Thyroid gland (tissue), 4 donors: ENCODE measurements around the gene NEXN. TPM values are rescaled to one million over a fixed set of nuclear protein-coding genes. Genes with fewer than 3 reads are reported as not detected.

Source experiments
- DNase-seq, 2 donors: peaks; one replicate each; pipeline ENCODE4 v3.0.0-alpha.2; 2019
- H3K27ac ChIP-seq, 3 donors: fragments of 200-600 bp; sonication (generic); 1 replicate in 2 of 3; 2 replicates in 1 of 3; pipeline ENCODE4 v1.5.1; 2016 to 2019; ENCODE audit warnings: mild to moderate bottlenecking in 1 of 3, moderate library complexity in 1 of 3
- H3K27me3 ChIP-seq: fragments of 200-600 bp; sonication (generic); one replicate; pipeline ENCODE4 v1.5.1; 2019
- H3K36me3 ChIP-seq, 2 donors: fragments of 200-600 bp; sonication (generic); one replicate each; pipeline ENCODE4 v1.5.1; 2016 to 2019
- H3K4me1 ChIP-seq, 2 donors: fragments of 200-600 bp; sonication (generic); one replicate each; pipeline ENCODE4 v1.5.1; 2017 to 2019
- H3K4me3 ChIP-seq, 3 donors: fragments of 200-600 bp; sonication (generic); replicated peaks in 1 of 3; 1 replicate in 2 of 3; 2 replicates in 1 of 3; pipeline ENCODE4 v1.5.1; 2016; ENCODE audit warnings: mild to moderate bottlenecking in 1 of 3
- H3K9me3 ChIP-seq: fragments of 200-600 bp; sonication (generic); one replicate; pipeline ENCODE4 v1.5.1; 2017
- CTCF ChIP-seq, 6 experiments: fragments of 200-600 bp in 3 of 6; fragments of 450-650 bp in 3 of 6; sonication (generic) in 3 of 6; IDR thresholded peaks; one replicate each; pipeline ENCODE4 v1.5.1; 2016 to 2019; ENCODE audit warnings: antibody characterized with exemption in 6 of 6, mild to moderate bottlenecking in 2 of 6, inconsistent platforms in 1 of 6, moderate library complexity in 1 of 6
- POLR2A ChIP-seq, 2 donors: fragments of 450-650 bp; IDR thresholded peaks; one replicate each; pipeline ENCODE4 v1.6.1; 2017; ENCODE audit warnings: antibody characterized with exemption in 2 of 2, mild to moderate bottlenecking in 2 of 2, moderate library complexity in 1 of 2
- WGBS, 2 donors: methylation state at CpG; one replicate each; pipeline ENCODE4 v1.1.5; 2017; 5-methylcytosine and 5-hydroxymethylcytosine counted together
- intact Hi-C: fragments of 100-400 bp; cut with DNase I; formaldehyde crosslinking; loops from one replicate; pipeline ENCODE4 v1.15.1; 2023
- total RNA-seq, 4 donors: library from RNA; depleted of rRNA; stranded (reverse); fragments of >200 nt; gene quantifications; one replicate each; pipeline ENCODE4 v1.2.3, GENCODE V29; 2016

Gene NEXN
- total RNA-seq, 4 donors from 2014 or later = 5.7 to 16.5 (median 11.0) TPM

- Histone ChIP-seq H3K4me3 (no peak overlapping the region), H3K36me3 (peaks cover 56 to 71% of the 10 kb centered on the region in 2 donors), H3K9me3 (no peaks in the 10 kb centered on the region), H3K4me1 (peaks cover 22 to 25% of the 10 kb centered on the region in 2 donors), H3K27me3 (no peaks in the 10 kb centered on the region), H3K27ac (peak overlapping the region in 2 of 3 donors; percentile 24 to 40)
- 36 to 48% methylated on average over 3 of the region's 3 CpGs for WGBS, 2 donors
- peak; percentile 35 to 46 for DNase-seq
- TF ChIP-seq CTCF (IDR thresholded peaks at IDR 0.05) (no peak), POLR2A (IDR thresholded peaks at IDR 0.05) (no peak)
- intact Hi-C loops = no loop called here
Observed at GRCh38 chr1:77966291-77966690, 77.9 kb downstream of the NEXN start.

DNA sequence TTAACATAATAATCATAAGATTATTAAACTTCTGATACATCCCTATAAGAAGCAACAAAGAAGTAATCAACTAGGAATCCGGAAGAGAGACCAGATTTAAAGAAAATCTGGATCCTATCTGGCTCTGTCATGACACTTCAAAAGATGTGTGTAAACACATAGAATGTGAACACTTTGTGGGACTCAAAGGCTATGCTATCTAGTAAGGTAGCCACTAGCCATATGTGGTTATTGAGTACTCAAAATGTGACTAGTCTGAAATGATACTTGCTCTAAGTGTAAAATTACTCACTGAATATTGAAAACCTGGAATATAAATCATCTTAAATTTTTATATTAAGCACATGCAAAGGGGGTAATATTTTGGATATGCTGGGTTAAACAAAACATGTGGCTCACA lies 81.8 kb downstream of the NEXN start:
- WGBS, 2 donors = 77 to 96% methylated on average over 1 of the region's 1 CpG
- intact Hi-C loops = no loop called here
- Histone ChIP-seq H3K36me3 (peaks cover 19 to 32% of the 10 kb centered on the region in 2 donors), H3K9me3 (no peaks in the 10 kb centered on the region), H3K4me1 (peaks cover 35 to 37% of the 10 kb centered on the region in 2 donors), H3K4me3 (no peak overlapping the region), H3K27ac (no peak overlapping the region), H3K27me3 (no peaks in the 10 kb centered on the region)
- no peak for DNase-seq
- no peak for TF ChIP-seq POLR2A (IDR thresholded peaks at IDR 0.05)
- TF ChIP-seq CTCF (IDR thresholded peaks at IDR 0.05) = no peak

DNA sequence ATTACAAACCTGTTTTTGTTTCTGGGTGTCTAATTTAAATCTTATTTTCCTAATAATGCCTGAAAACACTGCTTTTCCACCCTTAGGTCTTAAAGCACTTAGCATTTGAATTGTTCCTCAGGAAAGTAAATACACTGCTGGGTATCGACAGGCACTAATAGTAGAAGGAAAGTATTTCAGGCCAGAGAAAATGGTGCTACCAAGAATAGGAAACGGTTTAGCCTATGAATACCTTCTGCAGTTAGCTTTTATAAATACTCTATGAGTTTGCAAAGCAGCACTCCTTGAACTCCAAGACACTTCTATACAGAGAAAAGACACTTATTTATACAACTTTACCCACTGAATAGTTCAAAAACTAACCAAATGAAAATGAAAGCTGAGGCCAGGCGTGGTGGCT lies 83.7 kb downstream of the NEXN start:
- H3K4me1 ChIP-seq = peaks cover 45 to 48% of the 10 kb centered on the region in 2 donors
- H3K36me3 ChIP-seq = peaks cover 9 to 19% of the 10 kb centered on the region in 2 donors
- DNase-seq = no peak
- 80 to 86% methylated on average over 3 of the region's 3 CpGs for WGBS, 2 donors
- no peak overlapping the region for H3K27ac ChIP-seq
- H3K27me3 ChIP-seq = no peaks in the 10 kb centered on the region
- no peak overlapping the region for H3K4me3 ChIP-seq
- TF ChIP-seq POLR2A (IDR thresholded peaks at IDR 0.05) = no peak
- TF ChIP-seq CTCF (IDR thresholded peaks at IDR 0.05) = no peak
- intact Hi-C loops = no loop called here
- no peaks in the 10 kb centered on the region for H3K9me3 ChIP-seq

DNA sequence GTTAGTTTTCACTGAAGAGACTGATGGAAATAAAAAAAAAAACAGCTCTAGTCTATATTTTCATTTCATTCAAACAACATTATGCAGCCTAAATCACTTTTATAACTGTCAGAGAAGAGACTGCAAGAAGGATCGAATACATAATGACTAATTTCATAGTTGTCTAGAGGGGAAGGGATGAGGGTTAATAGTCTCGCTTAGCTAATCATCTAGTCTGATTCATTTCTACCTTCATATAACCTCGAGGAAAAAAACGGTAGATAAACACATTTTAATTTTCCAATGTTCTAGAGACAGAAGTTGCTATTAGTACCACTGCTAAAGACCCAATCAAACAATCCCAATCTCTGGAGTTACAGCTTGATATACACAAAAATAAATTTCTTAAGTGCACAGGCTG lies 87.0 kb downstream of the NEXN start:
- Histone ChIP-seq H3K27ac (no peak overlapping the region), H3K4me1 (peaks cover 41 to 48% of the 10 kb centered on the region in 2 donors), H3K4me3 (no peak overlapping the region), H3K36me3 (no peaks in the 10 kb centered on the region), H3K9me3 (no peaks in the 10 kb centered on the region), H3K27me3 (no peaks in the 10 kb centered on the region)
- intact Hi-C loops = no loop called here
- 40 to 51% methylated on average over 4 of the region's 4 CpGs for WGBS, 2 donors
- TF ChIP-seq CTCF (IDR thresholded peaks at IDR 0.05) (no peak), POLR2A (IDR thresholded peaks at IDR 0.05) (no peak)
- no peak for DNase-seq

GRCh38 chr1:77975907-77976306 lies 87.5 kb downstream of the NEXN start:
- 28 to 39% methylated on average over 2 of the region's 2 CpGs for WGBS, 2 donors
- intact Hi-C loops = no loop called here
- no peaks in the 10 kb centered on the region for H3K27me3 ChIP-seq
- TF ChIP-seq CTCF (IDR thresholded peaks at IDR 0.05) = no peak
- no peak for TF ChIP-seq POLR2A (IDR thresholded peaks at IDR 0.05)
- no peak for DNase-seq
- no peaks in the 10 kb centered on the region for H3K9me3 ChIP-seq
- peaks cover 39 to 49% of the 10 kb centered on the region in 2 donors for H3K4me1 ChIP-seq
- peak overlapping the region in 1 of 3 donors; percentile 99 for H3K27ac ChIP-seq
- no peaks in the 10 kb centered on the region for H3K36me3 ChIP-seq
- H3K4me3 ChIP-seq = no peak overlapping the region
